ENCODE results near the gene ERBB2. TPM values are rescaled to one million over a fixed set of nuclear protein-coding genes. Genes with fewer than 3 reads are reported as not detected.

Gene ERBB2
- total and polyA plus RNA-seq, 9 of the 15 experiments (the other 6 are each of a cell fraction or from before 2014, with no cell fraction given): 0.74 to 5.6 (median 3.3) TPM

GRCh38 chr17:39658760-39659159, 41.1 kb upstream of the ERBB2 start:
- Histone ChIP-seq H3K4me3 (no peak overlapping the region), H3K9me1 (ENCODE audit: control insufficient read depth, insufficient read depth, low read length) (no peaks in the 10 kb centered on the region), H3K4me2 (ENCODE audit: insufficient read depth, low read length) (no peak overlapping the region), H3K27me3 (ENCODE audit: control insufficient read depth in 2 of 2, insufficient read depth in 2 of 2, low read length in 2 of 2) (no peaks in the 10 kb centered on the region), H3K9me3 (replicated peaks; ENCODE audit: control insufficient read depth, insufficient read depth, low read depth, low read length) (no peaks in the 10 kb centered on the region), H4K20me1 (replicated peaks; ENCODE audit: control insufficient read depth, insufficient read depth, low read length) (no peaks in the 10 kb centered on the region), H3K79me2 (ENCODE audit: control insufficient read depth, insufficient read depth, low read length) (peaks cover 11% of the 10 kb centered on the region), H3K36me3 (ENCODE audit: control insufficient read depth, insufficient read depth, low read length) (peaks cover 85% of the 10 kb centered on the region), H2AFZ (ENCODE audit: low read depth, low read length) (no peak overlapping the region), H3K27ac (ENCODE audit: extremely low read depth, low read depth, low read length) (no peak overlapping the region), H3K4me1 (replicated peaks in 1 of 2; ENCODE audit: control insufficient read depth in 2 of 2, insufficient read depth in 2 of 2, low read length in 2 of 2) (peaks cover 4 to 49% of the 10 kb centered on the region in 2 experiments), H3K9ac (ENCODE audit: insufficient read depth in 1 of 2, low read depth in 2 of 2, low read length in 2 of 2) (peak overlapping the region in 1 of 2 experiments; percentile 64; a peak in 1 of 4 replicates)
- 75% methylated on average over 3 of the region's 3 CpGs for WGBS (ENCODE audit: insufficient coverage, low coverage, missing lambda C conversion rate)
- DNase-seq (ENCODE audit: extremely low read depth in 1 of 4, low spot score in 3 of 4) (no peak), ATAC-seq (no peak), FAIRE-seq (no peak)
- intact Hi-C loops (cut with micrococcal nuclease) (no loop called here), in situ Hi-C loops (cut with MboI) (no loop called here)
- CTCF ChIA-PET (ENCODE audit: low intra/inter-chr PET ratio): no interaction called here
- no TSS peak for BruUV-seq (replicated peaks)
- POLR2A ChIA-PET: no interaction called here
- TF ChIP-seq ZNF121 (CRISPR knock-in tag; conservative IDR thresholded peaks at IDR 0.05): no peak
- no peak for TF ChIP-seq RBBP5 (IDR thresholded peaks at IDR 0.05; ENCODE audit: borderline replicate concordance, insufficient read depth, low read length, poor library complexity, severe bottlenecking)
- no peak for TF ChIP-seq PCBP1 (IDR thresholded peaks at IDR 0.05; ENCODE audit: low read depth, low read length, poor library complexity, severe bottlenecking)
- TF ChIP-seq HEY1 (CRISPR knock-in tag; IDR thresholded peaks at IDR 0.05; ENCODE audit: borderline replicate concordance): no peak
- no peak for TF ChIP-seq CSDE1 (IDR thresholded peaks at IDR 0.05)
- no peak for TF ChIP-seq FIP1L1 (IDR thresholded peaks at IDR 0.05; ENCODE audit: low read depth, low read length, poor library complexity, severe bottlenecking)
- no peak for TF ChIP-seq ZNF354B (CRISPR knock-in tag; IDR thresholded peaks at IDR 0.05)
- no peak for TF ChIP-seq ZNF197 (CRISPR knock-in tag; IDR thresholded peaks at IDR 0.05; ENCODE audit: low read depth)
- TF ChIP-seq ZNF764 (CRISPR knock-in tag; IDR thresholded peaks at IDR 0.05; ENCODE audit: low read depth): no peak
